ENCODE results near the gene SGCD. TPM values are rescaled to one million over a fixed set of nuclear protein-coding genes. Genes with fewer than 3 reads are reported as not detected.

Gene SGCD
- total and polyA plus RNA-seq, 11 donors: 17.4 to 150 (median 76.9) TPM

GRCh38 chr5:156694598-156694997 is 367.6 kb downstream of the SGCD start:
- TF ChIP-seq POLR2A (IDR thresholded peaks at IDR 0.05): no peak
- TF ChIP-seq, protein P1, sequence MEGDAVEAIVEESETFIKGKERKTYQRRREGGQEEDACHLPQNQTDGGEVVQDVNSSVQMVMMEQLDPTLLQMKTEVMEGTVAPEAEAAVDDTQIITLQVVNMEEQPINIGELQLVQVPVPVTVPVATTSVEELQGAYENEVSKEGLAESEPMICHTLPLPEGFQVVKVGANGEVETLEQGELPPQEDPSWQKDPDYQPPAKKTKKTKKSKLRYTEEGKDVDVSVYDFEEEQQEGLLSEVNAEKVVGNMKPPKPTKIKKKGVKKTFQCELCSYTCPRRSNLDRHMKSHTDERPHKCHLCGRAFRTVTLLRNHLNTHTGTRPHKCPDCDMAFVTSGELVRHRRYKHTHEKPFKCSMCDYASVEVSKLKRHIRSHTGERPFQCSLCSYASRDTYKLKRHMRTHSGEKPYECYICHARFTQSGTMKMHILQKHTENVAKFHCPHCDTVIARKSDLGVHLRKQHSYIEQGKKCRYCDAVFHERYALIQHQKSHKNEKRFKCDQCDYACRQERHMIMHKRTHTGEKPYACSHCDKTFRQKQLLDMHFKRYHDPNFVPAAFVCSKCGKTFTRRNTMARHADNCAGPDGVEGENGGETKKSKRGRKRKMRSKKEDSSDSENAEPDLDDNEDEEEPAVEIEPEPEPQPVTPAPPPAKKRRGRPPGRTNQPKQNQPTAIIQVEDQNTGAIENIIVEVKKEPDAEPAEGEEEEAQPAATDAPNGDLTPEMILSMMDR (IDR thresholded peaks at IDR 0.05): no peak
- DNase-seq: no peak
- H3K27ac ChIP-seq: no peak overlapping the region
- no peaks in the 10 kb centered on the region for H3K27me3 ChIP-seq
- H3K4me3 ChIP-seq: no peak overlapping the region
- peaks cover 0 to 3% (median 0%) of the 10 kb centered on the region in 9 donors for H3K36me3 ChIP-seq
- intact Hi-C loops (cut with DNase I): no loop called here
- 53 to 69% (median 59%) methylated on average over 2 of the region's 2 CpGs for WGBS, 4 donors
- H3K4me1 ChIP-seq: peaks cover 0 to 15% (median 0%) of the 10 kb centered on the region in 12 donors
- ATAC-seq: no peak
- no peaks in the 10 kb centered on the region for H3K9me3 ChIP-seq

DNA sequence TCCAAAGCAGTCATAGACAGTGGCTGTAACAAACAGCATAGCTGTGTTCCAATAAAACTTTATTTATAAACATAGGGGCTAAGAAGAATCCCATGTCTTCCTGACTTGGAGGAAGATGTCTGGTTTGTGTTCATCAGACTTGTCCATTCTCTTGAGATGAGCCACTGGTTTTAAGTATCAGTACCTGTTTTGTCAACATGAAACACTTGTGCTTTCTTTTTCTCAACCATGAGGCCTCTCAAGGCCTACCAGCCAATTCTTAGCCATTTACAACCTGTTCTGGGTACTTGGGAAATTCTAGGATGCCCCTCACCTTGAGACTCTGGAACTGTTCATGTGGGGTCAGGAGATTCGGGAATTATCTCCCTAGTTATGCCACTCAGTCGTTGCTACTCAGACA is 368.8 kb downstream of the SGCD start:
- 79 to 94% (median 88%) methylated on average over 2 of the region's 2 CpGs for WGBS, 4 donors
- no peaks in the 10 kb centered on the region for H3K27me3 ChIP-seq
- H3K27ac ChIP-seq: no peak overlapping the region
- peaks cover 0 to 5% (median 0%) of the 10 kb centered on the region in 12 donors for H3K4me1 ChIP-seq
- no peaks in the 10 kb centered on the region for H3K9me3 ChIP-seq
- intact Hi-C loops (cut with DNase I): no loop called here
- TF ChIP-seq, protein P1 (IDR thresholded peaks at IDR 0.05): no peak
- TF ChIP-seq POLR2A (IDR thresholded peaks at IDR 0.05): no peak
- DNase-seq (no peak), ATAC-seq (no peak)
- no peak overlapping the region for H3K4me3 ChIP-seq
- peaks cover 0 to 5% (median 0%) of the 10 kb centered on the region in 9 donors for H3K36me3 ChIP-seq

DNA sequence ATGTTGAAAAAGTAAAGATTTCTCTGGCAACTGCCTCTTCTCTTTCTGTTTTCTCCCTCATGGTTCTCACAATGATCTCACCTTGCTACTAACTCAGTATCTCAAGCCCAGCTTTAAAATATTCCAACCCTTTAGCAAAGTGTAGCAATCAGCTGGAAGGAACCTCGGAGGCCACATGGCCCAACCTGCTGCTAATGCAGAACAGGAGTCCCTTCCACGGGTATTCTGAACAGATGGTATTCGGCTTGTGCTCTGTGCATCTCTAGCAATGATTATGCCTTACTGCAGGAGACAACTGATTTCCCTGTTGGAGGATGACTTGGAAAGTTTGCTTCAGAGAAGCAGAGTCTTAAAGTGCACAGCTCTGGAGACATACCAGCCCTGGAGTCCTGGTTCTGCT is 371.4 kb downstream of the SGCD start:
- ATAC-seq (peak in 1 of 4 donors; percentile 18), DNase-seq (no peak)
- Histone ChIP-seq H3K36me3 (peaks cover 0 to 5% (median 0%) of the 10 kb centered on the region in 9 donors), H3K9me3 (no peaks in the 10 kb centered on the region), H3K27me3 (no peaks in the 10 kb centered on the region), H3K27ac (no peak overlapping the region), H3K4me1 (peaks cover 0 to 5% (median 0%) of the 10 kb centered on the region in 12 donors), H3K4me3 (no peak overlapping the region)
- TF ChIP-seq, protein P1 (IDR thresholded peaks at IDR 0.05): no peak
- no peak for TF ChIP-seq POLR2A (IDR thresholded peaks at IDR 0.05)
- intact Hi-C loops (cut with DNase I): no loop called here
- WGBS, 4 donors: 55 to 76% (median 57%) methylated on average over 3 of the region's 3 CpGs

- H3K4me1 ChIP-seq: peaks cover 0 to 2% (median 0%) of the 10 kb centered on the region in 12 donors
- peaks cover 0 to 5% (median 0%) of the 10 kb centered on the region in 9 donors for H3K36me3 ChIP-seq
- H3K27me3 ChIP-seq: no peaks in the 10 kb centered on the region
- ATAC-seq (no peak), DNase-seq (no peak)
- no peak overlapping the region for H3K27ac ChIP-seq
- H3K4me3 ChIP-seq: no peak overlapping the region
- WGBS, 4 donors: 89 to 93% (median 92%) methylated on average over 1 of the region's 1 CpG
- TF ChIP-seq, protein P1 (IDR thresholded peaks at IDR 0.05): no peak
- no peak for TF ChIP-seq POLR2A (IDR thresholded peaks at IDR 0.05)
- intact Hi-C loops (cut with DNase I): no loop called here
- H3K9me3 ChIP-seq: no peaks in the 10 kb centered on the region
Observed at GRCh38 chr5:156699147-156699546, 372.2 kb downstream of the SGCD start.

Data from heart left ventricle (tissue), 16 donors.